ENCODE results near the gene BROX.
A peak's percentile ranks its signal among the peaks of the same experiment; 100 is the strongest.
"Not testable (repeated sequence)": the region's sequence is repeated elsewhere in the genome, so short reads cannot be mapped to it uniquely, and the experiment has no call there.

BROX gene, protein sequence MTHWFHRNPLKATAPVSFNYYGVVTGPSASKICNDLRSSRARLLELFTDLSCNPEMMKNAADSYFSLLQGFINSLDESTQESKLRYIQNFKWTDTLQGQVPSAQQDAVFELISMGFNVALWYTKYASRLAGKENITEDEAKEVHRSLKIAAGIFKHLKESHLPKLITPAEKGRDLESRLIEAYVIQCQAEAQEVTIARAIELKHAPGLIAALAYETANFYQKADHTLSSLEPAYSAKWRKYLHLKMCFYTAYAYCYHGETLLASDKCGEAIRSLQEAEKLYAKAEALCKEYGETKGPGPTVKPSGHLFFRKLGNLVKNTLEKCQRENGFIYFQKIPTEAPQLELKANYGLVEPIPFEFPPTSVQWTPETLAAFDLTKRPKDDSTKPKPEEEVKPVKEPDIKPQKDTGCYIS

DNA sequence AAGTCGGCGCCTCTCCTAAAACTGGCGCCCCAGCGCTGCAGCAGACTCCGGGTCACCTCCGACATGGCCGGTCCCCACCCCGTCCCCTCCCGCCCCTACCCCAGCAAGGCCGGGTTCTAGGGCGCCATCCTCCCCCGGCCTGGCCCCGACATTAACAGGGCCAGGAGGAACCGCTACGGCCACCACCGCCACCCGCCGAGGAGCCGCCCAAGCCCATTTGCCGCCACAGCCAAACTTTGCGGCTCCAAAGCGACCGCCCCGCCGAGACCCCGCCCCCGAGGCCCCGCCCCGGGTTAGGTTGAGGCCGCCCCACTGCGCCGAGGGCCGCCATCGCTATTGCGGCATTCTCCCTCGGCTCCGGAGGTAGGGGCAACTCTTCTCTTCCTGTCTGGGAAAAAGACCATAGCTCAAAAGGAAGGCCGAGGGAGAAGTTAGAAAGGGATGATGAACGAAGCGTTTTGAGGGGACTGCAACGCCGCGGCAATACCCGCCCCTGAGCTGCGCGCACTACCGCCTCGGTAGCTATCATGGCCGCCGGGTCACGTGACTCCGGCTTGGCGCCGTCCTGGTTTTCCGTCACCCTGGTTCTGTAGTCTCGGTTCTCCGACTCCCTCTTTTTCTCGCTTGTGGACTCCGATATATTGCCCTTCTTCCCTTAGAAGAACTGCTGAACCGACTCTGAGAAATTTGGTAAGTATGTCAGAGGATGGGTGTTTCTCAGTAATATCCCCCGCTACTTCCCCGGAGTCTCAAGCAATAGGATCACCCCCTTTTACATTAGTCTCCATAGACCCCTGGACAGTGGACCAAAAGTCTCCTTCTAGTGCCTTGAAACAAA lies at the start of gene BROX, which contains the start of gene AIDA:
Gene BROX (plus strand): TSS at position 312 of the 838 bp plus-strand sequence. CDS start 3,136 bp downstream, outside the sequence.
Gene AIDA (minus strand): TSS at position 239 of the 838 bp plus-strand sequence. CDS start 174 bp downstream, at position 65.
- DNase-seq: peak; percentile 88

- no peak for DNase-seq
Measured at GRCh38 chr1:222663431-222663934, 48.9 kb upstream of the BROX start.

DNA sequence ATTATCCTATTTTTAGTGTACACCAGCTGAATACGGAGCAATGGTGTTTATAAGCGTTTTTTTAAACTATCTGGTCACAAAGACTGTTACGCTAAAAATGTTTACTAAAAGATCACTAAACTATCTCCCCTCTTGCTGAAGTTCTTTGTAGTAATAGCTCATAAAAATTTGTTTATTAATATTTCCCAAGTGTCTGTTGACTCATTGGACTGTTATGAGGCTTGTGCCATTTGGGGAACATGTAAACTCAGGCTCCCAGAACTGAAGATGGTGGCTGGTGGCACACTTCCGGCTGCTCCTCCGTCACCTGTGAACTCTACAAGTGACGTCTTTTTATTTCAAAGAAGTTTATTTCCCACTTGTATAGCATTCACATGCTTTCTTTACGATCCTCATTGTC lies 46.4 kb upstream of the BROX start:
- no peak for DNase-seq

DNA sequence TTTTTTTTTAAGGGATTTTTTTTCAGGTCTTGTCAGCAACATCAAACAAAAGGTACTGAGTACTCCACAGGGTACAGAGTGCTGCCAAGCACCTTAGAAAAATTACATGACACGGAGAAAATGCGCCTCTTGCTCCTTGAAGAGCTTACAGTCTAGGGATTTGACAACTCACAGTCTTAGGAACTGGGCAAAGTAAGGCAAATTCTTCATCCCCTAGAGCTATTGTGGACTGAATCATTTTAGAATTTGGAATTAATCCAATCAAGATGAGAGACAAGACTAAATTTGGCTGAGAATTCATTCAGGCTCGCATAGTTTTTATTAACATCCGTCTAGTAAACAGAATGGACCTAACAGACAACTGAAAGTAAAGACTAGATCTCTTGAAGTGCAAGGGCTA lies 44.2 kb upstream of the BROX start:
- DNase-seq: not testable (repeated sequence)

DNA sequence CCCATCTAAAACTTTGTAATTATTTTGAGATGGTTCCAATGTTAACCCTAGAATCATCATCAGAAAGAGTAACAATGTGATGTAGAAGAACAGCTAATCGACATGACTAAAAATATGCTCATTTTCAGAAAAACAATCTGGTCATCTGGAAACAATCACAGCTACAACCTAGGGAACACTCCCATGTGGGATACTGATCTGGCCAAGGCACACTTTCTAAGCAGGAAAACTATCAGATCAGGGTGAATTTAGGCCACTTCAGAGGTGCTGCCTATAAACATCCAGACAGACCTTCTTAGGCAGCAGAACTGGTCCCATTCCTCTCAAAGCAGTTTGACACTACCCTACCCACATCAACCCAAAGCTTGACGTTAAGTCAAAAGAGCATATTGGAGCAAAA lies 43.3 kb upstream of the BROX start:
- not testable (repeated sequence) for DNase-seq

GRCh38 chr1:222670110-222670509 lies 42.3 kb upstream of the BROX start:
- DNase-seq: no peak

GRCh38 chr1:222680080-222680479 lies 32.3 kb upstream of the BROX start:
- no peak for DNase-seq

GRCh38 chr1:222691016-222691415 lies 21.3 kb upstream of the BROX start:
- no peak for DNase-seq

DNA sequence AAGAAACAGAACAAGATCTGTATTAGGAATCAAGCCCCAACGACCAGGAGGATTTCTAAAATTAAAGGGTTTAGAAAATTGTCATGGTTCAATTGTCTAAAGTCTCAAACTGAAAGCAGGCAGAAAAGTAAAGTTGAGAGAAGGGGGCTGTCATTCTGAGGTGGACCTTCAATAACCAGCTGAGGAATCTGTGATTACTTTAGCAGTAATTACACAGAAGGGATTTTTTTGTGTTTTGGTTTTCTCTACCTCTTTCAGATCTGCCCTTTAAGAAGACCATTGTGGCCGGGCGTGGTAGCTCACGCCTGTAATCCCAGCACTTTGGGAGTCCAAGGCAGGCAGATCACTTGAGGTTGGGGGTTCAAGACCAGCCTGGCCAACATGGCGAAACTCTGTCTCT lies 17.4 kb upstream of the BROX start:
- DNase-seq: no peak

DNA sequence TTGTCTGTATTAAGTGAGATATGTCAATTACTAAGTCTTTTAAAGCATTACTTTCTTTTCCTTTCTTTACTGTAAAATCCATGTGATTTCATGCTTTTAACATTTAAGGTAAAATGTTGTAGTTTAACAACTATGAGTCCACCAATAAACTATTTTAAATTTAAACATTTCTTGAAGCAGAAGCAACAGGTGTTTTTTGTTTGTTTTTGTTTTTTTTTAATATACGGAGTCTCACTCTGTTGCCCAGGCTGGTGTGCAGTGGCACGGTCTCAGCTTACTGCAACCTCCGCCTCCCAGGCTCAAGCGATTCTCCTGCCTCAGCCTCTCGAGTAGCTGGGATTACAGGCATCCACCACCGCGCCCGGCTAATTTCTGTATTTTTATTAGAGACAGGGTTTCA lies 15.6 kb upstream of the BROX start:
- DNase-seq: no peak

GRCh38 chr1:222697203-222697602 lies 15.2 kb upstream of the BROX start:
- no peak for DNase-seq

GRCh38 chr1:222697826-222698225 lies 14.5 kb upstream of the BROX start:
- DNase-seq: no peak

DNA sequence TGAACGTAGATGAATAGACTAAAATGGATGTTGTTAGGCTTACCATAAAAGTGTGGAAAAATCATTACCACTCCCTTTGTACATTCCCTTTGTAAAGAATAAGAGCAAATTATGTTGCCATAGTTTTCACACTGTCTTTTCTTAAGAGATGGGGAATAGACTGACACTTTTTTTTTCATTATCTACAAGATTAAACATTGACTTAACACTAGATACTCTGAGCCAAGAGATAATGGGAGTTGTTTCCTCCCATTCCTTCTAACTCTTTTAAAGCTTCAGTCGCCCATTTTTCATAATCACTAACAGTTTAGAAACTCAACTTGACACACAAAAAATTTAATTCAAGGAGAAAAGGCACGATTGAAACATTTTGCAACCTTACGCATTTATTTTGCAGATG lies 10.2 kb upstream of the BROX start:
- no peak for DNase-seq

GRCh38 chr1:222704260-222704659 lies 8.1 kb upstream of the BROX start:
- DNase-seq: no peak

DNA sequence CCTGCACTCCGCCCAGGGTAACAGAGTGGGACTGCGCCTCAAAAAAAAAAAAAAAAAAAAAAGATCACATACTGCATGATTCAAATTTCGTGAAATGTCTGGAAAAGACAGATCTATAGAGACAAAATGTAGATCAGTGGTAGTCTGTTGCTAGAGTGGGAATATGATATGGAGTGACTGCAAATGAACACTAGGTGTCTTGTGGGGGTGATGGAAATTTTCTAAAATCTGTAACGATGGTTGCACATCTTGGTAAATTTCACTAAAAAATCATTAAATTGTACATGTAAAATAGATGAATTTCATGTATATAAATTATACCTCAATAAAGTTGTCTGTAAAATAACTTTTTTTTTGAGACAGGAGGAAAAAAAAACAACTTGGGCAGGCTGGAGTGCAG lies 5.5 kb upstream of the BROX start:
- no peak for DNase-seq

- DNase-seq: no peak
Measured at GRCh38 chr1:222709700-222710153, 2.6 kb upstream of the BROX start.

DNA sequence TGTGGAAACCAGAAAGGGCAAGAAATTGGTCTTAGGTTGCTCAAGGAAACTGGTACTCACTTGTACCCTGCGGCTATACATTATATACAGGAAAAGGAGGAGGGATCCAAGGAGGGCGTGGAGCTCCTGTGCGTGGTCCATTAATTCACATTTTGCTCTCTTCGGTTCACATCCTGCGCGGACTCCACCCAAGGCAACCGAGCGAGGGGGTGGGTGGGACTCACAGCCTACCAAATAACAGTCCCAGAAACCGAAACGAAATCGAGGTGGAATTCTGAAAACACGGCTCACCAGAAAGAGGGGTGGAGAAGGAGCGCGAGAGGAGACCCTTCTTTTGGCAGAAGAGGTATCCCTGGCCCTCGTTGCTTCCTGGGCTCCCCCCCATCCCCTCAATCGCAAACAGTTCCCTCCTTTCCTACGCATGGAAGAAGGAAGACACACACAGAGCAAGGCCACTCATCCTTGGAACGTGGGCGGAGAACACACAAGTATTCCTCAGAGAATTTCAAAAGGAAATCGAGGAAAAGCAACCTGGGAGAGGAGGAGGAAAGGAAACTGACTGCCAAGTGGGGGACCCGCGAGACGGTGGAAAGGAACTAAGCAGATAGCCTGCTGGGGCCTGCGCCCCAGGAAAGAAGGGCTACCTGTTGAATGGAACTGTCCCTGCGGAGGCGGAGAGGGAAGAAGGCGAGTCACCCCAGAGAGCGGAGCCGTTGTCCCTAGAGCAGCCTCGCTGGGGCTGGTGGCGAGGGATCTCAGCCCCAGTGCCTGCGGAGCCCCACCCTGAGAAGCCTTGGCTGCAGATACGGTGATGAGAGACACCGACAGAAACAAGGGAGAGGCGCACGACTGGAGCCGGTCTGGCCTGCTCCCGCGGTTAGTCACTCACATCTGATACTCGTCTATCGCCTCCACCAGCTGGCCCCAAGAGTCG lies 778 bp upstream of the BROX start:
- peak; percentile 17 for DNase-seq

- peak; percentile 96 for DNase-seq
Measured at GRCh38 chr1:222713091-222713961, 962 bp downstream of the BROX start.

DNA sequence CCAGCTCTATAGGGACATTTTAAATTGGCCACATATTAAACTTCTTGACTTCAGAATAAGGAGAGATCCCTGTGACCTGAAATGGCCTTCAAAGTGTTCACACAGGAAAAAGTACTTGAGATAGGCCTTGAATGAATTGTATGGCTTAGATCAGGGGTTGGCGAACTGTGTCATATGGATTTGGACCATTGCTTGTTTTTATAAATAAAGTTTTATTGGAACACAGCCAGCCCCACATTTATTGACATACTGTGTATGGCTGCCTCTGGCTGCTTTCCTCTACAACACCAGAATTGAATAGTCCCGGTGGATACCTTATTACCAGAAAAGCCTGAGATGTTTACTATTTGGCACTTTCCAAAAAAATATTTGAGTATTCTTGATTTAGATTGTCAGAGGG lies 4.0 kb downstream of the BROX start:
- no peak for DNase-seq

DNA sequence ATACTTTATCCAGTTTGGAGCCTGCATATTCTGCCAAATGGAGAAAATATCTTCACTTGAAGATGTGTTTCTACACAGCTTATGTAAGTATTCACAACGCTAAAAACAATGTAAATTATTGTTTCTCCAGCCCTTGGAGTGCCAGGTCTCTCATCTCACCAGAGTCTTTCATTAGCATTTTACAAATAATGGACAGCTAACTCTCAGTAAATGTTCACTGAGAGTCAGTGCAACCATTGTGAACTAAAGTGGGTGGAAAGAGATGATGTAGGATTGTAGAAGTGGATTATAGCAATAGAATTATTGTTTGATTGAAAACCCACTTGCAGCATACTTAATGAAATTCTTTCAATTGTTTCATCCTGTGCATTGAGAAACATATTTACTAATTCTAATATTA lies 16.4 kb downstream of the BROX start:
- DNase-seq: no peak

DNA sequence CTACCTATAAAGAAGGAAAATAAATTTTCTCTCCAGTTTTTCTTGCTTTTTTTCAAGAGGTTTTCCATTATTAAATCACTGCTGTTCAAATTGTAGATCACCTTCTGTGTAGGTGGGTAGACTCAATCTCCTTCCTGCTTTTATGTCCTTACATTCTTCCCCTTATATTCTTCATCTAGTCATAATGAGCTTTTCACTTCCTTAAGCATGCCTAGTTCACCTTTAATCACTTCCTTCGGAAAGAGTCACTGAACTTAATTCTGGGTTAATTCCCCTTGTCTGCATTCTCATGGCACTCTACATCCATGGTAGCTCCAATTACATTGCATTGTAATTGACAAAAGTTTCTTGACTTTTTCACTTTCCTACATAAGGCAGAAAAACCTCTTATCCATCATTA lies 18.5 kb downstream of the BROX start:
- no peak for DNase-seq

All from NCI-H1092 (cell line).